B cell (primary cell): ENCODE data around the gene S100A9. TPM values are rescaled to one million over a fixed set of nuclear protein-coding genes. Genes with fewer than 3 reads are reported as not detected.

Experiments
- ATAC-seq: fragments of 200-7000 bp; cut with Tn5 transposase; one replicate; pipeline ENCODE4 v1.10.0; 2021; ENCODE audit warnings: low read depth, mild to moderate bottlenecking, moderate number of reproducible peaks, moderate library complexity
- CTCF ChIA-PET: fragments of 350-600 bp; sonication (Branson Sonifier 250); formaldehyde crosslinking; loops from one replicate; lab custom pipeline; 2021; ENCODE audit warnings: antibody characterized with exemption, inconsistent platforms; lab: Charles Lee
- POLR2A ChIA-PET: fragments of 350-600 bp; sonication (Branson Sonifier 250); formaldehyde crosslinking; loops from one replicate; lab custom pipeline; 2021; ENCODE audit warnings: antibody characterized with exemption; lab: Charles Lee
- DNase-seq: peaks from one replicate; pipeline ENCODE4 v3.0.0; 2013
- H2AFZ ChIP-seq: 2 replicates; pipeline ENCODE4 v1.6.1; 2012; ENCODE audit warnings: mild to moderate bottlenecking, low read depth, low read length; ENCODE audit not compliant: insufficient read depth, poor library complexity, severe bottlenecking
- H3K27ac ChIP-seq, 2 donors: 1 replicate in 1 of 2; 2 replicates in 1 of 2; pipeline ENCODE4 v1.5.1; 2012 to 2013; ENCODE audit warnings: low read length in 2 of 2, mild to moderate bottlenecking in 2 of 2, moderate library complexity in 1 of 2
- H3K27me3 ChIP-seq, 4 experiments: fragments of 200-600 bp in 1 of 4; sonication (generic) in 1 of 4; replicated peaks in 1 of 4; 1 replicate in 2 of 4; 2 replicates in 2 of 4; pipeline versions ENCODE4 v1.6.1 to v1.7.0; 2013 to 2016; ENCODE audit warnings: low read length in 3 of 4, mild to moderate bottlenecking in 2 of 4, mixed read lengths in 1 of 4, moderate library complexity in 1 of 4; ENCODE audit not compliant: insufficient read depth in 4 of 4, control insufficient read depth in 3 of 4; ENCODE audit errors: control extremely low read depth in 1 of 4
- H3K36me3 ChIP-seq, 2 experiments: replicated peaks in 1 of 2; 1 replicate in 1 of 2; 2 replicates in 1 of 2; pipeline versions ENCODE4 v1.6.1 to v1.7.1; 2013; ENCODE audit warnings: low read length in 1 of 2; ENCODE audit not compliant: insufficient read depth in 2 of 2, control insufficient read depth in 1 of 2; ENCODE audit errors: control extremely low read depth in 1 of 2, extremely low read depth in 1 of 2
- H3K4me1 ChIP-seq, 2 donors: fragments of 200-600 bp in 1 of 2; sonication (generic) in 1 of 2; 1 replicate in 1 of 2; 2 replicates in 1 of 2; pipeline versions ENCODE4 v1.5.1 to v1.6.1; 2013 to 2017; ENCODE audit warnings: low read length in 2 of 2; ENCODE audit not compliant: control insufficient read depth in 2 of 2, insufficient read depth in 2 of 2
- H3K4me2 ChIP-seq: replicated peaks from 2 replicates; pipeline ENCODE3; 2012; ENCODE audit warnings: mild to moderate bottlenecking, low read depth, low read length; ENCODE audit not compliant: poor library complexity, severe bottlenecking
- H3K4me3 ChIP-seq, 5 experiments: fragments of 200-600 bp in 1 of 5; sonication (generic) in 1 of 5; 1 replicate in 3 of 5; 2 replicates in 2 of 5; pipeline versions ENCODE4 v1.5.1 to v1.7.0; 2011 to 2016; ENCODE audit warnings: low read length in 4 of 5, mild to moderate bottlenecking in 4 of 5, low read depth in 2 of 5, control low read depth in 1 of 5, moderate library complexity in 1 of 5; ENCODE audit not compliant: insufficient read depth in 1 of 5; ENCODE audit errors: control extremely low read depth in 1 of 5, extremely low read depth in 1 of 5
- H3K79me2 ChIP-seq: fragments of 200-600 bp; sonication (generic); one replicate; pipeline ENCODE4 v1.6.0; 2016; ENCODE audit warnings: low read length; ENCODE audit not compliant: control insufficient read depth, insufficient read depth
- H3K9ac ChIP-seq: fragments of 200-600 bp; sonication (generic); 2 replicates; pipeline ENCODE4 v1.6.1; 2017; ENCODE audit warnings: mild to moderate bottlenecking, low read length, moderate library complexity
- H3K9me3 ChIP-seq, 3 donors: one replicate each; pipeline versions ENCODE4 v1.6.1 to v1.7.1; 2013; ENCODE audit warnings: low read length in 2 of 3; ENCODE audit not compliant: control insufficient read depth in 2 of 3, insufficient read depth in 1 of 3; ENCODE audit errors: control extremely low read depth in 1 of 3
- H4K20me1 ChIP-seq: 2 replicates; pipeline ENCODE4 v1.6.0; 2012; ENCODE audit warnings: mild to moderate bottlenecking, low read length; ENCODE audit not compliant: insufficient read depth, control insufficient read depth, poor library complexity, severe bottlenecking
- H3K27ac Mint-ChIP-seq: one replicate; pipeline ENCODE4 v1.8.0; 2021; ENCODE audit warnings: mixed read lengths
- H3K27me3 Mint-ChIP-seq: one replicate; pipeline ENCODE4 v1.8.0; 2021; ENCODE audit warnings: mixed read lengths
- H3K4me1 Mint-ChIP-seq: one replicate; pipeline ENCODE4 v1.8.0; 2021; ENCODE audit warnings: mixed read lengths
- H3K4me3 Mint-ChIP-seq: one replicate; pipeline ENCODE4 v1.8.0; 2021; ENCODE audit warnings: mixed read lengths
- H3K9me3 Mint-ChIP-seq: one replicate; pipeline ENCODE4 v1.8.0; 2022; ENCODE audit warnings: mixed read lengths; ENCODE audit not compliant: insufficient read depth
- EZH2 ChIP-seq: IDR thresholded peaks from 2 replicates; pipeline ENCODE4 v1.6.1; 2012; ENCODE audit warnings: borderline replicate concordance, low read depth, mild to moderate bottlenecking, moderate library complexity, low read length; ENCODE audit not compliant: insufficient read depth, poor library complexity, severe bottlenecking
- WGBS: methylation state at CpG from one replicate; pipeline ENCODE4 v1.1.5; 2013; ENCODE audit warnings: missing lambda C conversion rate; ENCODE audit not compliant: insufficient coverage; 5-methylcytosine and 5-hydroxymethylcytosine counted together
- intact Hi-C: fragments of 100-400 bp; cut with micrococcal nuclease; formaldehyde crosslinking; loops from one replicate; pipeline ENCODE4 v1.10.0; 2022
- polyA plus RNA-seq: library from polyadenylated mRNA; depleted of rRNA; stranded (reverse); fragments of >200 nt; gene quantifications from 2 replicates; pipeline ENCODE4 v1.2.3, GENCODE V29; 2012
- total RNA-seq, 2 donors: library from RNA; stranded (reverse); fragments of 120-200 nt in 1 of 2; gene quantifications; 1 replicate in 1 of 2; 2 replicates in 1 of 2; pipeline versions ENCODE4 v1.2.3 to v1.2.4, GENCODE V29; 2013 to 2022
- TF ChIP-seq, protein P1 (sequence below): fragments of 200-600 bp; IDR thresholded peaks from one replicate; pipeline ENCODE4 v1.8.0; 2022; ENCODE audit warnings: antibody characterized with exemption, mild to moderate bottlenecking

The S100A9 gene
- total and polyA plus RNA-seq, 2 donors (not counting 1 experiment from before 2014, with no cell fraction given), result 4.2 to 66.6 TPM

DNA sequence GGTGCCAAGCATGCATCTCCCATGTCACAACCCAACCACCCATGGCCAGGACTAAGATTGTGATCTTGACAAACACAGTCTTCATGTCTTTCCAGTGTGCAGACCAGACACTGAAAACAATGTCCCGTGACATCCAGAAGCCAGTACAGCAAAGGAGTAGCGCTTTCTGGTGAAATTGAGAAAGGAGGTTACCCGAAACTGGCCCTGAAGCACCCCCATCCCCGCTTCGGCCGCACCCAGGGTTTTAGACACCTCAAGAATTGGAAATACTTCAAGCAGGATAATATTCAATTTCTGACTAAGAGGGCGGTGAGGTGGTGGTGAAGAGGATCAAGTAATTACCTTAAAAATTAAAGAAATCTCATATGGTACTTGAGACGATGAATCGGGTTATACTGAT is 43.8 kb downstream of the S100A9 start:
- no peak overlapping the region for H3K4me3 ChIP-seq
- H3K36me3 ChIP-seq, result no peaks in the 10 kb centered on the region
- CTCF ChIA-PET, result interaction anchor here (0.7 kb wide), 1 partner anchor 861 kb away, joined by 3 read pairs; no protein-coding TSS in a partner anchor
- H3K4me2 ChIP-seq, result no peak overlapping the region
- H3K4me1 Mint-ChIP-seq, result no peaks in the 10 kb centered on the region
- peaks cover 0 to 3% (median under 1%) of the 10 kb centered on the region in 4 experiments for H3K27me3 ChIP-seq
- TF ChIP-seq EZH2, result no peak
- TF ChIP-seq, protein P1, sequence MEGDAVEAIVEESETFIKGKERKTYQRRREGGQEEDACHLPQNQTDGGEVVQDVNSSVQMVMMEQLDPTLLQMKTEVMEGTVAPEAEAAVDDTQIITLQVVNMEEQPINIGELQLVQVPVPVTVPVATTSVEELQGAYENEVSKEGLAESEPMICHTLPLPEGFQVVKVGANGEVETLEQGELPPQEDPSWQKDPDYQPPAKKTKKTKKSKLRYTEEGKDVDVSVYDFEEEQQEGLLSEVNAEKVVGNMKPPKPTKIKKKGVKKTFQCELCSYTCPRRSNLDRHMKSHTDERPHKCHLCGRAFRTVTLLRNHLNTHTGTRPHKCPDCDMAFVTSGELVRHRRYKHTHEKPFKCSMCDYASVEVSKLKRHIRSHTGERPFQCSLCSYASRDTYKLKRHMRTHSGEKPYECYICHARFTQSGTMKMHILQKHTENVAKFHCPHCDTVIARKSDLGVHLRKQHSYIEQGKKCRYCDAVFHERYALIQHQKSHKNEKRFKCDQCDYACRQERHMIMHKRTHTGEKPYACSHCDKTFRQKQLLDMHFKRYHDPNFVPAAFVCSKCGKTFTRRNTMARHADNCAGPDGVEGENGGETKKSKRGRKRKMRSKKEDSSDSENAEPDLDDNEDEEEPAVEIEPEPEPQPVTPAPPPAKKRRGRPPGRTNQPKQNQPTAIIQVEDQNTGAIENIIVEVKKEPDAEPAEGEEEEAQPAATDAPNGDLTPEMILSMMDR, result no peak
- POLR2A ChIA-PET, result no interaction called here
- no peak overlapping the region for H3K4me3 Mint-ChIP-seq
- H3K9me3 ChIP-seq, result no peaks in the 10 kb centered on the region
- no peaks in the 10 kb centered on the region for H4K20me1 ChIP-seq
- WGBS, result no CpG with 5 or more reads among the region's 9 CpGs
- no peak overlapping the region for H3K27ac ChIP-seq
- H3K27ac Mint-ChIP-seq, result no peak overlapping the region
- H2AFZ ChIP-seq, result no peak overlapping the region
- peaks cover 30% of the 10 kb centered on the region for H3K27me3 Mint-ChIP-seq
- no peak overlapping the region for H3K9ac ChIP-seq
- no peaks in the 10 kb centered on the region for H3K9me3 Mint-ChIP-seq
- ATAC-seq (no peak), DNase-seq (no peak)
- no peaks in the 10 kb centered on the region for H3K4me1 ChIP-seq
- intact Hi-C loops, result no loop called here
- H3K79me2 ChIP-seq, result no peaks in the 10 kb centered on the region

DNA sequence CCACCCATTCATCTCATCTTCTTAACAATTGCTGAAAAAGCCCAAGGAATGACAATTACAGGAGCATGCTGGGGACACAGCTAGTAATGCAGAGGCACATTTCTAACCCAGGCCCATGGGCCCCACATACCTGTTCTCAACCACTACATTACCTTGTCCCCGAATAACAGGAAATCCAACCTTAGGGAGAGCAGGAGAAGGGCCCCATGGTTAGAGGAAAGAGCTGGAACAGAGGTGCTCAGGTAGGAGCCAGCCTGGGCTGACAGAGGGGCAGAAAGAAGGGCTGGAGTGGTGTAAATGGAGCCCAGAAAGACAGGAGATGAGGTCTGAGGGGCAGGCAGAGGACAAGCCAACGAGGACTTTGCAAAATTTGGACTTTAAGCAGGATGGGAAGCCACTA is 44.6 kb downstream of the S100A9 start:
- no peak for TF ChIP-seq EZH2
- TF ChIP-seq, protein P1, result no peak
- ChIA-PET CTCF (interaction anchor here (0.9 to 1.0 kb wide), 2 partner anchors 50 to 62 kb away, joined by 3 to 4 read pairs; no protein-coding TSS in a partner anchor), POLR2A (no interaction called here)
- Histone ChIP-seq H3K9me3 (peaks cover 0 to 2% (median 0%) of the 10 kb centered on the region in 3 donors), H3K79me2 (no peaks in the 10 kb centered on the region), H3K4me3 (no peak overlapping the region), H3K36me3 (no peaks in the 10 kb centered on the region), H3K4me1 (no peaks in the 10 kb centered on the region), H3K4me2 (no peak overlapping the region), H4K20me1 (no peaks in the 10 kb centered on the region), H3K27me3 (peaks cover 0 to 3% (median 3%) of the 10 kb centered on the region in 4 experiments), H3K9ac (no peak overlapping the region), H2AFZ (no peak overlapping the region), H3K27ac (no peak overlapping the region)
- 40% methylated on average over 1 of the region's 2 CpGs for WGBS
- H3K27ac Mint-ChIP-seq, result no peak overlapping the region
- peaks cover 34% of the 10 kb centered on the region for H3K27me3 Mint-ChIP-seq
- no peak for DNase-seq
- no peak overlapping the region for H3K4me3 Mint-ChIP-seq
- H3K4me1 Mint-ChIP-seq, result no peaks in the 10 kb centered on the region
- intact Hi-C loops, result no loop called here
- no peaks in the 10 kb centered on the region for H3K9me3 Mint-ChIP-seq
- ATAC-seq, result no peak
